HepG2 (cell line): Measurements from ENCODE around the gene EREG. TPM values are rescaled to one million over a fixed set of nuclear protein-coding genes. Genes with fewer than 3 reads are reported as not detected.

ENCODE experiments used
- ATAC-seq: fragments of 200-7000 bp; cut with Tn5 transposase; 3 replicates; pipeline ENCODE4 v1.9.1; 2020; ENCODE audit warnings: mild to moderate bottlenecking, moderate library complexity
- BruUV-seq: library from RNA; stranded (reverse); fragments of 400-500 nt; replicated peaks from 2 replicates; lab custom pipeline; 2021; lab: Mats Ljungman, UMichigan
- CTCF ChIA-PET: fragments of 300-600 bp; formaldehyde crosslinking; extraction: SDS; loops from one replicate; lab custom pipeline; 2021; ENCODE audit warnings: low total read pairs, inconsistent platforms, low intra/inter-chr PET ratio; lab: Yijun Ruan, JAX
- POLR2A ChIA-PET: fragments of 350-600 bp; sonication (Branson Sonifier 250); formaldehyde crosslinking; loops from one replicate; lab custom pipeline; 2020; ENCODE audit warnings: antibody characterized with exemption, inconsistent platforms; lab: Yijun Ruan, JAX
- DNase-seq: peaks from one replicate; pipeline ENCODE4 v3.0.0-alpha.2; 2015; ENCODE audit warnings: low spot score
- FAIRE-seq: peaks from 3 replicates; lab custom pipeline; 2011; peaks lifted over from hg19 to GRCh38; lab: Jason Lieb, UNC
- H2AFZ ChIP-seq: one replicate; pipeline ENCODE4 v1.6.1; 2011; ENCODE audit warnings: low read length, inconsistent platforms
- H3K27ac ChIP-seq: fragments of 300-600 bp; 3 replicates; pipeline ENCODE4 v1.8.0; 2011; ENCODE audit warnings: mixed run types, mild to moderate bottlenecking, mixed read lengths, low read length, inconsistent platforms; ENCODE audit not compliant: insufficient read depth; ENCODE audit errors: extremely low read length
- H3K27me3 ChIP-seq, 2 experiments: fragments of 200-600 bp in 1 of 2; 2 replicates in 1 of 2; 3 replicates in 1 of 2; pipeline versions ENCODE4 v1.6.0 to v1.8.0; 2011; ENCODE audit warnings: low read length in 2 of 2, mild to moderate bottlenecking in 2 of 2, moderate library complexity in 2 of 2, inconsistent platforms in 1 of 2; ENCODE audit not compliant: insufficient read depth in 2 of 2, control insufficient read depth in 1 of 2
- H3K36me3 ChIP-seq, 2 experiments: fragments of 200-600 bp in 1 of 2; replicated peaks in 1 of 2; 2 replicates in 1 of 2; 3 replicates in 1 of 2; pipeline versions ENCODE4 v1.5.1 to v1.8.0; 2011; ENCODE audit warnings: low read length in 2 of 2, inconsistent platforms in 1 of 2; ENCODE audit not compliant: insufficient read depth in 2 of 2, control insufficient read depth in 1 of 2
- H3K4me1 ChIP-seq: 2 replicates; pipeline ENCODE4 v1.5.1; 2012; ENCODE audit warnings: low read length, inconsistent platforms; ENCODE audit not compliant: insufficient read depth
- H3K4me2 ChIP-seq: 2 replicates; pipeline ENCODE4 v1.6.0; 2011; ENCODE audit warnings: low read depth, low read length, inconsistent platforms
- H3K4me3 ChIP-seq, 3 experiments: fragments of 200-600 bp in 1 of 3; sonication (generic), shearing (Covaris generic) in 1 of 3; replicated peaks in 1 of 3; 2 replicates each; pipeline ENCODE4 v1.5.1; 2011 to 2016; ENCODE audit warnings: low read length in 3 of 3, inconsistent platforms in 2 of 3, low read depth in 2 of 3, mild to moderate bottlenecking in 2 of 3, control low read depth in 1 of 3, mixed read lengths in 1 of 3; ENCODE audit not compliant: insufficient read depth in 1 of 3
- H3K79me2 ChIP-seq: one replicate; pipeline ENCODE4 v1.6.1; 2011; ENCODE audit warnings: low read length, inconsistent platforms; ENCODE audit not compliant: insufficient read depth
- H3K9ac ChIP-seq: 2 replicates; pipeline ENCODE4 v1.6.0; 2011; ENCODE audit warnings: mild to moderate bottlenecking, low read depth, low read length, inconsistent platforms; ENCODE audit not compliant: insufficient read depth
- H3K9me3 ChIP-seq: 2 replicates; pipeline ENCODE4 v1.5.1; 2012; ENCODE audit warnings: mild to moderate bottlenecking, low read length
- H4K20me1 ChIP-seq: 2 replicates; pipeline ENCODE4 v1.6.0; 2011; ENCODE audit warnings: inconsistent platforms, mild to moderate bottlenecking, low read length, moderate library complexity; ENCODE audit not compliant: insufficient read depth
- CC2D1A ChIP-seq: sonication (generic); formaldehyde crosslinking; IDR thresholded peaks from 2 replicates; pipeline ENCODE4 v1.8.1; 2023; ENCODE audit warnings: mild to moderate bottlenecking, missing genetic modification reagents
- CREM ChIP-seq, 2 experiments: sonication (generic) in 1 of 2; formaldehyde crosslinking in 1 of 2; IDR thresholded peaks; 2 replicates each; pipeline versions ENCODE4 v1.4.0 to v1.6.1; 2016 to 2020; ENCODE audit warnings: antibody characterized with exemption in 1 of 2, mild to moderate bottlenecking in 1 of 2, missing genetic modification reagents in 1 of 2
- FLYWCH1 ChIP-seq: sonication (generic); formaldehyde crosslinking; IDR thresholded peaks from 2 replicates; pipeline ENCODE4 v1.8.1; 2023; ENCODE audit warnings: mild to moderate bottlenecking, missing genetic modification reagents
- GABPA ChIP-seq, 2 experiments: IDR thresholded peaks; 2 replicates each; pipeline ENCODE4 v1.6.1; 2011 to 2016; ENCODE audit warnings: low read depth in 2 of 2, low read length in 1 of 2, missing biosample characterization in 1 of 2, missing genetic modification characterization in 1 of 2
- GATAD2A ChIP-seq: IDR thresholded peaks from 2 replicates; pipeline ENCODE4 v1.6.1; 2016
- MIER2 ChIP-seq: IDR thresholded peaks from 2 replicates; pipeline ENCODE4 v1.6.1; 2016; ENCODE audit warnings: missing biosample characterization, missing genetic modification reagents
- MTF2 ChIP-seq: sonication (generic); formaldehyde crosslinking; IDR thresholded peaks from 2 replicates; pipeline ENCODE4 v1.5.0; 2020; ENCODE audit warnings: missing genetic modification reagents, borderline replicate concordance
- SIX1 ChIP-seq: sonication (generic); formaldehyde crosslinking; IDR thresholded peaks from 2 replicates; pipeline ENCODE4 v1.4.0; 2020; ENCODE audit warnings: missing genetic modification reagents, borderline replicate concordance
- TOPORS ChIP-seq: sonication (generic); formaldehyde crosslinking; IDR thresholded peaks from 2 replicates; pipeline ENCODE4 v1.8.0; 2023; ENCODE audit warnings: mild to moderate bottlenecking, missing genetic modification reagents
- ZNF138 ChIP-seq: sonication (generic); formaldehyde crosslinking; IDR thresholded peaks from 2 replicates; pipeline ENCODE4 v1.5.0; 2020; ENCODE audit warnings: mild to moderate bottlenecking, low read depth, missing genetic modification reagents
- ZNF605 ChIP-seq: sonication (generic); formaldehyde crosslinking; IDR thresholded peaks from 2 replicates; pipeline ENCODE4 v1.8.0; 2022; ENCODE audit warnings: mild to moderate bottlenecking, missing genetic modification reagents
- ZSCAN30 ChIP-seq: sonication (generic); formaldehyde crosslinking; IDR thresholded peaks from 2 replicates; pipeline ENCODE4 v1.5.0; 2020; ENCODE audit warnings: mild to moderate bottlenecking, missing genetic modification reagents
- WGBS: methylation state at CpG from one replicate; pipeline ENCODE4 v1.1.6; 2017; ENCODE audit warnings: low lambda C conversion rate; 5-methylcytosine and 5-hydroxymethylcytosine counted together
- in situ Hi-C: cut with HindIII; loops from 2 replicates; pipeline ENCODE4 v1.10.0; 2017; ENCODE audit warnings: low pct_unique_long_range_greater_than_20kb; ENCODE audit not compliant: extremely low pct_ligation_motif_present
- intact Hi-C: fragments of 100-400 bp; cut with micrococcal nuclease; formaldehyde crosslinking; loops from one replicate; pipeline ENCODE4 v1.10.0; 2022; ENCODE audit not compliant: unreplicated experiment
- polyA plus RNA-seq, 8 experiments: library from polyadenylated mRNA; depleted of rRNA in 3 of 8; stranded (reverse) in 7 of 8; unstranded in 1 of 8; fragments of >200 nt; fragmentation: Illumina TruSeq in 4 of 8; extraction: Trizol in 4 of 8; gene quantifications; 2 replicates each; pipeline versions ENCODE4 v1.2.1 to v1.2.3, GENCODE V29; 2011 to 2016; ENCODE audit warnings: low read depth in 4 of 8, missing spikeins in 1 of 8, mixed read lengths in 1 of 8; ENCODE audit not compliant: insufficient read depth in 1 of 8
- total RNA-seq, 5 experiments: library from RNA; depleted of rRNA; stranded (reverse); fragments of >200 nt; fragmentation: Illumina TruSeq; extraction: Trizol; gene quantifications; 2 replicates each; pipeline ENCODE4 v1.2.3, GENCODE V29; 2016; ENCODE audit warnings: low read depth in 1 of 5
- TF ChIP-seq, protein P1 (sequence below): sonication (generic); formaldehyde crosslinking; IDR thresholded peaks from 2 replicates; pipeline ENCODE4 v1.8.0; 2022; ENCODE audit warnings: missing genetic modification reagents, mild to moderate bottlenecking, borderline replicate concordance
- TF ChIP-seq, protein P2 (sequence below): sonication (generic); formaldehyde crosslinking; conservative IDR thresholded peaks from 2 replicates; pipeline ENCODE4 v1.8.0; 2022; ENCODE audit warnings: low read depth, missing genetic modification reagents
- TF ChIP-seq, protein P3 (sequence below): sonication (generic); formaldehyde crosslinking; IDR thresholded peaks from 2 replicates; pipeline ENCODE4 v1.4.0; 2020; ENCODE audit warnings: missing genetic modification reagents
- TF ChIP-seq, protein P4 (sequence below): sonication (generic); formaldehyde crosslinking; IDR thresholded peaks from 2 replicates; pipeline ENCODE4 v1.4.0; 2020; ENCODE audit warnings: missing genetic modification reagents
- TF ChIP-seq, protein P5 (sequence below): sonication (generic); formaldehyde crosslinking; conservative IDR thresholded peaks from 2 replicates; pipeline ENCODE4 v1.8.0; 2022; ENCODE audit warnings: missing genetic modification reagents
- TF ChIP-seq, protein P6 (sequence below): IDR thresholded peaks from 2 replicates; pipeline ENCODE4 v1.6.1; 2016; ENCODE audit warnings: control low read depth

EREG gene
- total and polyA plus RNA-seq, 2 of the 13 experiments (the other 11 are each of a cell fraction or from before 2014, with no cell fraction given) = 0.11 to 0.13 TPM

DNA sequence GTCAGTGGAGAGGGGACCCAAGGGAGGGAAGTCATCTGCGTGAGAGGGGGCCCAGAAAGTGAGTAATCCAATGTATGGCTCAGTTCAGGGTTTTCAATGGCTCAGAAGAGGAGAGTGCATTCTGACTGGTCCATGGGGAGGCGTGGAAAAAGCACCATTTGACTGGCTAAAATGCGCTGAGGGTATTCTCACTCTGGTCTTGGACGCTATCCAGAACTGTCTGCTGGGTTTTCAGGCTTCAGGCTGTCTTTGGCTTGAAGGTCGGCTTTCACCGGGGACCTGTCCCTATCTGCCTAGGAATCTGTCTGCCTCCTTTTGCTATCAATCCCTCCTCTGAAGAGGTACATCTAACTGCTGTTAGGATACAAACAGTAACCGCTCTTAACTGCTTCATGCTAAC is 30.3 kb upstream of the EREG start:
- no peaks in the 10 kb centered on the region for H3K79me2 ChIP-seq
- no peaks in the 10 kb centered on the region; a peak in 1 of 5 replicates for H3K27me3 ChIP-seq
- no peaks in the 10 kb centered on the region for H3K4me1 ChIP-seq
- ATAC-seq (no peak), DNase-seq (no peak), FAIRE-seq (no peak)
- H3K9ac ChIP-seq = no peak overlapping the region
- H3K36me3 ChIP-seq = no peaks in the 10 kb centered on the region
- CTCF ChIA-PET = no interaction called here
- intact Hi-C loops (no loop called here), in situ Hi-C loops (no loop called here)
- no peaks in the 10 kb centered on the region for H4K20me1 ChIP-seq
- no peak overlapping the region for H2AFZ ChIP-seq
- H3K4me2 ChIP-seq = no peak overlapping the region
- 27% methylated on average over 7 of the region's 7 CpGs for WGBS
- H3K4me3 ChIP-seq = no peak overlapping the region
- no TSS peak for BruUV-seq
- POLR2A ChIA-PET = no interaction called here
- no peaks in the 10 kb centered on the region for H3K9me3 ChIP-seq
- no peak overlapping the region for H3K27ac ChIP-seq
- TF ChIP-seq SIX1 = no peak
- TF ChIP-seq ZSCAN30 (CRISPR knock-in tag) = no peak
- TF ChIP-seq MIER2 (CRISPR knock-in tag) = no peak
- TF ChIP-seq GATAD2A (CRISPR knock-in tag) = no peak
- TF ChIP-seq, protein P1, sequence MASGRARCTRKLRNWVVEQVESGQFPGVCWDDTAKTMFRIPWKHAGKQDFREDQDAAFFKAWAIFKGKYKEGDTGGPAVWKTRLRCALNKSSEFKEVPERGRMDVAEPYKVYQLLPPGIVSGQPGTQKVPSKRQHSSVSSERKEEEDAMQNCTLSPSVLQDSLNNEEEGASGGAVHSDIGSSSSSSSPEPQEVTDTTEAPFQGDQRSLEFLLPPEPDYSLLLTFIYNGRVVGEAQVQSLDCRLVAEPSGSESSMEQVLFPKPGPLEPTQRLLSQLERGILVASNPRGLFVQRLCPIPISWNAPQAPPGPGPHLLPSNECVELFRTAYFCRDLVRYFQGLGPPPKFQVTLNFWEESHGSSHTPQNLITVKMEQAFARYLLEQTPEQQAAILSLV = no peak
- TF ChIP-seq, protein P2, sequence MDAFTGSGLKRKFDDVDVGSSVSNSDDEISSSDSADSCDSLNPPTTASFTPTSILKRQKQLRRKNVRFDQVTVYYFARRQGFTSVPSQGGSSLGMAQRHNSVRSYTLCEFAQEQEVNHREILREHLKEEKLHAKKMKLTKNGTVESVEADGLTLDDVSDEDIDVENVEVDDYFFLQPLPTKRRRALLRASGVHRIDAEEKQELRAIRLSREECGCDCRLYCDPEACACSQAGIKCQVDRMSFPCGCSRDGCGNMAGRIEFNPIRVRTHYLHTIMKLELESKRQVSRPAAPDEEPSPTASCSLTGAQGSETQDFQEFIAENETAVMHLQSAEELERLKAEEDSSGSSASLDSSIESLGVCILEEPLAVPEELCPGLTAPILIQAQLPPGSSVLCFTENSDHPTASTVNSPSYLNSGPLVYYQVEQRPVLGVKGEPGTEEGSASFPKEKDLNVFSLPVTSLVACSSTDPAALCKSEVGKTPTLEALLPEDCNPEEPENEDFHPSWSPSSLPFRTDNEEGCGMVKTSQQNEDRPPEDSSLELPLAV (CRISPR knock-in tag) = no peak
- TF ChIP-seq, protein P3, sequence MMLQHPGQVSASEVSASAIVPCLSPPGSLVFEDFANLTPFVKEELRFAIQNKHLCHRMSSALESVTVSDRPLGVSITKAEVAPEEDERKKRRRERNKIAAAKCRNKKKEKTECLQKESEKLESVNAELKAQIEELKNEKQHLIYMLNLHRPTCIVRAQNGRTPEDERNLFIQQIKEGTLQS (CRISPR knock-in tag) = no peak
- TF ChIP-seq, protein P4, sequence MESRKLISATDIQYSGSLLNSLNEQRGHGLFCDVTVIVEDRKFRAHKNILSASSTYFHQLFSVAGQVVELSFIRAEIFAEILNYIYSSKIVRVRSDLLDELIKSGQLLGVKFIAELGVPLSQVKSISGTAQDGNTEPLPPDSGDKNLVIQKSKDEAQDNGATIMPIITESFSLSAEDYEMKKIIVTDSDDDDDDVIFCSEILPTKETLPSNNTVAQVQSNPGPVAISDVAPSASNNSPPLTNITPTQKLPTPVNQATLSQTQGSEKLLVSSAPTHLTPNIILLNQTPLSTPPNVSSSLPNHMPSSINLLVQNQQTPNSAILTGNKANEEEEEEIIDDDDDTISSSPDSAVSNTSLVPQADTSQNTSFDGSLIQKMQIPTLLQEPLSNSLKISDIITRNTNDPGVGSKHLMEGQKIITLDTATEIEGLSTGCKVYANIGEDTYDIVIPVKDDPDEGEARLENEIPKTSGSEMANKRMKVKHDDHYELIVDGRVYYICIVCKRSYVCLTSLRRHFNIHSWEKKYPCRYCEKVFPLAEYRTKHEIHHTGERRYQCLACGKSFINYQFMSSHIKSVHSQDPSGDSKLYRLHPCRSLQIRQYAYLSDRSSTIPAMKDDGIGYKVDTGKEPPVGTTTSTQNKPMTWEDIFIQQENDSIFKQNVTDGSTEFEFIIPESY = no peak
- no peak for TF ChIP-seq ZNF138 (CRISPR knock-in tag)
- no peak for TF ChIP-seq FLYWCH1 (CRISPR knock-in tag)
- TF ChIP-seq, protein P5, sequence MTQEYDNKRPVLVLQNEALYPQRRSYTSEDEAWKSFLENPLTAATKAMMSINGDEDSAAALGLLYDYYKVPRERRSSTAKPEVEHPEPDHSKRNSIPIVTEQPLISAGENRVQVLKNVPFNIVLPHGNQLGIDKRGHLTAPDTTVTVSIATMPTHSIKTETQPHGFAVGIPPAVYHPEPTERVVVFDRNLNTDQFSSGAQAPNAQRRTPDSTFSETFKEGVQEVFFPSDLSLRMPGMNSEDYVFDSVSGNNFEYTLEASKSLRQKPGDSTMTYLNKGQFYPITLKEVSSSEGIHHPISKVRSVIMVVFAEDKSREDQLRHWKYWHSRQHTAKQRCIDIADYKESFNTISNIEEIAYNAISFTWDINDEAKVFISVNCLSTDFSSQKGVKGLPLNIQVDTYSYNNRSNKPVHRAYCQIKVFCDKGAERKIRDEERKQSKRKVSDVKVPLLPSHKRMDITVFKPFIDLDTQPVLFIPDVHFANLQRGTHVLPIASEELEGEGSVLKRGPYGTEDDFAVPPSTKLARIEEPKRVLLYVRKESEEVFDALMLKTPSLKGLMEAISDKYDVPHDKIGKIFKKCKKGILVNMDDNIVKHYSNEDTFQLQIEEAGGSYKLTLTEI (CRISPR knock-in tag) = no peak
- no peak for TF ChIP-seq CREM (IDR thresholded peaks at IDR 0.05)
- TF ChIP-seq CREM (CRISPR knock-in tag; IDR thresholded peaks at IDR 0.05) = no peak
- no peak for TF ChIP-seq CC2D1A (CRISPR knock-in tag)
- TF ChIP-seq ZNF605 (CRISPR knock-in tag) = no peak
- no peak for TF ChIP-seq TOPORS (CRISPR knock-in tag)
- no peak for TF ChIP-seq GABPA (IDR thresholded peaks at IDR 0.05; ENCODE audit: low read depth, low read length)
- TF ChIP-seq GABPA (CRISPR knock-in tag; IDR thresholded peaks at IDR 0.05; ENCODE audit: low read depth) = no peak
- no peak for TF ChIP-seq MTF2 (CRISPR knock-in tag)
- TF ChIP-seq, protein P6, sequence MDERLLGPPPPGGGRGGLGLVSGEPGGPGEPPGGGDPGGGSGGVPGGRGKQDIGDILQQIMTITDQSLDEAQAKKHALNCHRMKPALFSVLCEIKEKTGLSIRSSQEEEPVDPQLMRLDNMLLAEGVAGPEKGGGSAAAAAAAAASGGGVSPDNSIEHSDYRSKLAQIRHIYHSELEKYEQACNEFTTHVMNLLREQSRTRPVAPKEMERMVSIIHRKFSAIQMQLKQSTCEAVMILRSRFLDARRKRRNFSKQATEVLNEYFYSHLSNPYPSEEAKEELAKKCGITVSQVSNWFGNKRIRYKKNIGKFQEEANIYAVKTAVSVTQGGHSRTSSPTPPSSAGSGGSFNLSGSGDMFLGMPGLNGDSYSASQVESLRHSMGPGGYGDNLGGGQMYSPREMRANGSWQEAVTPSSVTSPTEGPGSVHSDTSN = no peak
